GM21367 (cell line): ENCODE measurements around the gene CALHM5.
A peak's percentile ranks its signal among the peaks of the same experiment; 100 is the strongest.
"Not testable (repeated sequence)": the region's sequence is repeated elsewhere in the genome, so short reads cannot be mapped to it uniquely, and the experiment has no call there.

ENCODE experiments used
- ATAC-seq: cut with Tn5 transposase; IDR thresholded peaks from one replicate; pipeline ENCODE4 v1.9.1; 2021; ENCODE audit not compliant: unreplicated experiment

CALHM5 gene, protein sequence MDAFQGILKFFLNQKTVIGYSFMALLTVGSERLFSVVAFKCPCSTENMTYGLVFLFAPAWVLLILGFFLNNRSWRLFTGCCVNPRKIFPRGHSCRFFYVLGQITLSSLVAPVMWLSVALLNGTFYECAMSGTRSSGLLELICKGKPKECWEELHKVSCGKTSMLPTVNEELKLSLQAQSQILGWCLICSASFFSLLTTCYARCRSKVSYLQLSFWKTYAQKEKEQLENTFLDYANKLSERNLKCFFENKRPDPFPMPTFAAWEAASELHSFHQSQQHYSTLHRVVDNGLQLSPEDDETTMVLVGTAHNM

DNA sequence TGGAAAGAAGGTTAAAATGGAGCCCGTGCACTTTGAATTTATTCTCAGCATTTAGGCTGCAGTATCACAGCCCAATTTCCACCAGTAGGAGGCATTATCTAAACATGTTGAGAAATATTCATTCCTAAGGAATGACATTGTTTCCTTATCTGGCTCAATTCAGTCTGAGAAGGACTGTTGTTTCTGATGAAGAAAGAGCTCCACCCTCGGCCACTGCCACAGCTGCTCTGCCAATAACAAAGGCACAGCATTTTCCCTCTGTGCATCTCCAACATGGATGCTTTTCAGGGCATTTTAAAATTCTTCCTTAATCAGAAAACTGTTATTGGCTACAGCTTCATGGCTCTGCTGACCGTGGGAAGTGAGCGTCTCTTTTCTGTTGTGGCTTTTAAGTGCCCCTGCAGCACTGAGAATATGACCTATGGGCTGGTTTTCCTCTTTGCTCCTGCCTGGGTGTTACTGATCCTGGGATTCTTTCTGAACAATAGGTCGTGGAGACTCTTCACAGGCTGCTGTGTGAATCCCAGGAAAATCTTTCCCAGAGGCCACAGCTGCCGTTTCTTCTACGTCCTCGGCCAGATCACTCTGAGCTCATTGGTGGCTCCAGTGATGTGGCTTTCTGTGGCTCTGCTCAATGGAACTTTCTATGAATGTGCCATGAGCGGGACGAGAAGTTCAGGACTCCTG lies at the start of gene CALHM5:
TSS of gene CALHM5 (plus strand) at position 216 of the 687 bp plus-strand sequence. CDS start at position 274, 58 bp downstream.
- ATAC-seq: no peak

DNA sequence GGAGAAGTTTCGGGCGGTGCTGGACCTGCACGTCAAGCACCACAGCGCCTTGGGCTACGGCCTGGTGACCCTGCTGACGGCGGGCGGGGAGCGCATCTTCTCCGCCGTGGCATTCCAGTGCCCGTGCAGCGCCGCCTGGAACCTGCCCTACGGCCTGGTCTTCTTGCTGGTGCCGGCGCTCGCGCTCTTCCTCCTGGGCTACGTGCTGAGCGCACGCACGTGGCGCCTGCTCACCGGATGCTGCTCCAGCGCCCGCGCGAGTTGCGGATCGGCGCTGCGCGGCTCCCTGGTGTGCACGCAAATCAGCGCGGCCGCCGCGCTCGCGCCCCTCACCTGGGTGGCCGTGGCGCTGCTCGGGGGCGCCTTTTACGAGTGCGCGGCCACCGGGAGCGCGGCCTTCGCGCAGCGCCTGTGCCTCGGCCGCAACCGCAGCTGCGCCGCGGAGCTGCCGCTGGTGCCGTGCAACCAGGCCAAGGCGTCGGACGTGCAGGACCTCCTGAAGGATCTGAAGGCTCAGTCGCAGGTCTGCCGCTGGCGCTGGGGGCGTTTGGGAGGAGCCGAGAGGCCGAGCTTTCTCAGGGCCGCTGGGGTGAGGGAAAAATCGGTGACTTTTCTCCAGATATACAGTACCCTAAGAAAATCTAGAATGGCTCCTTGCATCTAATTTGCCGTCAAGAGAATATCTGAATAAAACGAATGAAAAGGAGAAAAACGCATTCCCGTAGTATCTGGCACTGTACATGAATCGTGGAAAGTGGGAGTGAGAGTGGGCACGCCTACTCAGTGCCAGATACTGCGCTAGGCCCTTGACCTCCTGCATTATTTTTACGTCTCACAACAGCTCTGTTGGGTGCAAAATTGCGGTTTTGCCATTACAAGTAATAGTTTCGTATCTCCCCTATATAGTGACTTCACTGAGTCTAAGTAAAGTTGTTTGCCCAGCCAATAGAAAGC lies 49.2 kb upstream of the CALHM5 start:
- peak; percentile 86 for ATAC-seq

GRCh38 chr6:116463301-116463700 lies 48.1 kb upstream of the CALHM5 start:
- ATAC-seq: no peak

- ATAC-seq: no peak
Observed at GRCh38 chr6:116465246-116465645, 46.2 kb upstream of the CALHM5 start.

GRCh38 chr6:116467096-116467495 lies 44.3 kb upstream of the CALHM5 start:
- no peak for ATAC-seq

DNA sequence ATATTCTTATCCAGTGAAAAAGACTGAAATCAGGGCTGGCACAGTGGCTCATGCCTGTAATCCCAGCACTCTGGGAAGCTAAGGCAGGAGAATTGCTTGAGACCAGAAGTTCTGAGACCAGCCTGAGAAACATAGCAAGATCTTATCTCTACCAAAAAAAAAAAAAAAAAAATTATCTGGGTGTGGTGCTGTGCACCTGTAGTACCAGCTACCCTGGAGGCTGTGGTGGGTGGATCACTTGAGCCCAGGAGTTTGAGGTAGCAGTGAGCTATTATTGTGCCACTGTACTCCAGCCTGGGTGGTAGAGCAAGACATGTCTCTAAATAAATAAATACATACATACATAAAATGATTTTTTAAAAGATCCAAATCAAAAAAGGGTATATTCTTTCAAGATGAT lies 43.9 kb upstream of the CALHM5 start:
- no peak for ATAC-seq

DNA sequence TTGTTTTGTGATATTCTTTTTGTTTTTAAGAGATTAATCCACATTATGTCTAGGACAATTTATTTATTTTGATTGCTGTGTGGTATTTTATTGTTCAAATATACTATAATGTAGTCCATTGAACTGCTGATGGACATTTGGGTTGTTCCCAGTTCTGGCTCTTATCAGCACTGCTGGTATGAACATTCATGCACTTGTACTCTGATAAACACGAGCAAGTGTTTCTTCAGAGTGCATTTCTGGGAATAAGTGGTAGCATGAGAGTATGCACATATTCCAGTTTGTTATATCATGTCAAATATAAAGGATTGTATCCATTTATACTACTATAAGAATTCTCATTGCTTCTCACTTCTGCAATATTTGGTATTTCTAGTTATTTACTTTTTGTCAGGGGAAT lies 43.1 kb upstream of the CALHM5 start:
- ATAC-seq: no peak

GRCh38 chr6:116471531-116471930 lies 39.9 kb upstream of the CALHM5 start:
- ATAC-seq: no peak

DNA sequence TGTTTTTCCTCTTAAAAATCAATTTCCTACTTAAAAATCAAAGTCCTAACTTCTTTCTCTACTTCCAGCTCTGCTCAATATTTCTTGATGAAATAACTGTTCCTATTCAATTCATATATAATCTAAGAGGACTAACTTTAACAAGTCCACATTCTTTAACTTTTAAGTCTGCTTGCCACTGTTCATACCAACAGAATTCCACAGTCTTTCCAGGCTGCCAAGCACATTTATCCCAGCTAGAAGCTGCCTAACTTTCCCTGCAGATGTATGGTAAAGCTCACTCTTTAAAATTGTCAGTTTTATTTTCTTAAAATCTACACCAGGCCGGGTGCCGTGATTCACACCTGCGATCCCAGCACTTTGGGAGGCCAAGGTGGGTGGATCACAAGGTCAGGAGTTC lies 38.7 kb upstream of the CALHM5 start:
- no peak for ATAC-seq

DNA sequence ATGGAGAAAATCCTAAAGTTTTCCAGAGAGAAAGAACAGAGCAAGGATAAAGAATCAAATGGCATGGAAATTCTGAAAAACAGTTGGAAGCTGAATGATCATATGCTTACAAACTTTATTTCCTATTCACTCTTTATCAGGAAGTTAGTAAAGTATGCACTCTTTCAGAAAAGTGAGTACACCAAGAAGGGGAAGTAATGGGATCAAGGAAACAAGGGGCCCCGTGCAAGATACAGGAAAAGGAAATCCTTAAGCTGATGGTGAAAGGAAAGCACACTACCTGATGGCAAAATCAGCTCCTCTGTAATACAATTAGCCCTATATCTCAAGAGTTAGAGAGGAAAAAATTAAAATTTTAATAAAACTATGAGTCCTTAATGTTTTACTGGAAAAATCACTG lies 36.3 kb upstream of the CALHM5 start:
- ATAC-seq: no peak

- peak; percentile 100 for ATAC-seq
Observed at GRCh38 chr6:116476002-116476678, 35.3 kb upstream of the CALHM5 start.

GRCh38 chr6:116482780-116483179 lies 28.7 kb upstream of the CALHM5 start:
- ATAC-seq: no peak

DNA sequence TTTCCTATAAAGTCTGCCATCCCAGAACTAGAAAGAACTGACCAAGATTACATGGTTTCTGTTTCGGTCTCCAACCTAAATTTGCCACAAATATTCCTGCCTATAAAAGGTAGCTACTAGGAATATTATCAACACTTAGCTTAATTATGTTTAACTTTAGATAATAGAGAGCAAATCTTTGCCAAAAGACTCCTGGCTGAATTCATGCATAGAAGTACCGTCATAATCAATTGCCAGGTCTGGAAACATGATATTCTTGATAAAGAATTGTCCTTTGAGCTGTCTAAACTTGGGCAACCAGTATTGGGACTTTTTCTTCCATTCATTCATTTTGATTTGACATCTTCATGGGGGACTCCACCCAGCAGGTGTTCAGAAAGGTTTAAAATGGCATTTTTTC lies 27.8 kb upstream of the CALHM5 start:
- no peak for ATAC-seq

DNA sequence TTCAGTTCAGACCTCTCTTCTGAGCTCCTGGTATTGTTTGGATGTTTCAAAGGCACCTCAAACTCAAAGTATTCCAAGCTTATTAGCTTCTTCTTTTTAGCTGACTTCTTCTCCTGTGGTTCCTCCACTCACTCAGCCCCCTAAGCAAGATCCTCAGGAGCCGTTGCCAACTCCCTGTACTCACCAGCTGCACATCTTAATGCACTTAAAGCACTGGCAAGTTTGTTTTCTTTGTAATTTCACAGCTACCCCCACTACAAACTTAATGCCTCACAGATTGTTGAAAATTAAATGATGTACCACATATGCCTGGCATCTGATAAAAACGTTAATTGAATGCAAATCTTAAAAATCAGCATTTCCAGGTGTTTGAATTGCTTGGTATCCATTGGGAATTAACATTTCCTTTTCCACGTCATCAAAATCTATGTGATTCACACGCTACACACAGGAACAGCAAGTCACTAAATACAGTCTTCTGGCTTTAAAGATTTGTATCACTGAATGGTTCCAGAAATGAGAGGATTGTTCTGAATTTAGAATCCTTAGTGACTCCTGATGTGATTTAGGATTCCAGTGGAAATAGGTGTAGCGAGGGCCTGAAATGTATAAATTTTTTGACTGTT lies 25.8 kb upstream of the CALHM5 start:
- ATAC-seq: no peak

- ATAC-seq: no peak
Observed at GRCh38 chr6:116491610-116492330, 19.7 kb upstream of the CALHM5 start.

- no peak for ATAC-seq
Observed at GRCh38 chr6:116492331-116493067, 18.9 kb upstream of the CALHM5 start.

DNA sequence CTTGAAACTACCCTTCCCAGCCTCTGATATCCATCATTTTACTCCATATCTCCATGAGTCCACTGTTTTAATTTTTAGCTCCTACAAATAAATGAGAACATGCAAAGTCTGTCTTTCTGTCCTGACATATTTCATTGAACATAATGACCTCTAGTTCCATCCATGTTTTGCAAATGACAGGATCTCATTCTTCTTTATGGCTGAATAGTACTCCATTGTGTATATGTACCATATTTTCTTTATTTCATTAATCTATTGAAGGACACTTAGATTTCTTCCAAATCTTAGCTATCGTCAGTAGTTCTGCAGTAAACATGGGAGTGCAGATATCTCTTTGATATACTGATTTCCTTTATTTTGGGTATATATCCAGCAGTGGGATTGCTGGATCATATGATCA lies 16.3 kb upstream of the CALHM5 start:
- not testable (repeated sequence) for ATAC-seq

DNA sequence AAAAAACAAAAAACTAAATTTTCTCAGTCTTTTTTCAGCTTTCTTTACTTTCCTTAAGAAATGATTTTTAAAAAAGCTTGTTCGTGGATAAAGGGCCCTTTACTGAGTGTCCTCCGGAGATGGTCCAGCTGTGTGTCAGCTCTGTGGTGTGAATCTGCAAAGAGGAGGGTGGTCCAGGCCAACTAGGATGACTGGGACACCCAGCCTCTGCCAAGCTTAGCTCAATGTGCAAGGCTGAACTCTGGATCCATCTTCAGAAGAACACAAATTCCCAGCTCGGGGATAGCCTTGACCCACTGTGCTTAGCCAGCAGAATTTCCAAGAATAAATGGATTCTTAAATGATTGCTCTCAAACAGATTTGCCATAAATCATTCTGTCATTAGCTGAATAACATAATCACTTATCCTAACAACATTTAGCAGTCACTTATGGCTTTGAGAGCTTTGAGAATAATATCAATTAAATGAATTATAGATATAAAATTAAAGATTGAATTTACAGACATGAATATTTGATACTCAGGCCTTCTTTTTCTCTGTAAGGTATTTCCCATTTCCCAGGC lies 14.2 kb upstream of the CALHM5 start:
- ATAC-seq: no peak

- no peak for ATAC-seq
Observed at GRCh38 chr6:116500969-116501433, 10.4 kb upstream of the CALHM5 start.
